Urothelium cell line (cell line): Measurements from ENCODE around the gene RPTOR.
A peak's percentile ranks its signal among the peaks of the same experiment; 100 is the strongest.
"Not testable (repeated sequence)": the region's sequence is repeated elsewhere in the genome, so short reads cannot be mapped to it uniquely, and the experiment has no call there.

Source experiments
- DNase-seq: peaks from one replicate; pipeline ENCODE4 v3.0.0; 2011; ENCODE audit warnings: low spot score, mixed read lengths
- FAIRE-seq: peaks from 2 replicates; lab custom pipeline; 2011; peaks lifted over from hg19 to GRCh38; lab: Jason Lieb, UNC

The RPTOR gene

DNA sequence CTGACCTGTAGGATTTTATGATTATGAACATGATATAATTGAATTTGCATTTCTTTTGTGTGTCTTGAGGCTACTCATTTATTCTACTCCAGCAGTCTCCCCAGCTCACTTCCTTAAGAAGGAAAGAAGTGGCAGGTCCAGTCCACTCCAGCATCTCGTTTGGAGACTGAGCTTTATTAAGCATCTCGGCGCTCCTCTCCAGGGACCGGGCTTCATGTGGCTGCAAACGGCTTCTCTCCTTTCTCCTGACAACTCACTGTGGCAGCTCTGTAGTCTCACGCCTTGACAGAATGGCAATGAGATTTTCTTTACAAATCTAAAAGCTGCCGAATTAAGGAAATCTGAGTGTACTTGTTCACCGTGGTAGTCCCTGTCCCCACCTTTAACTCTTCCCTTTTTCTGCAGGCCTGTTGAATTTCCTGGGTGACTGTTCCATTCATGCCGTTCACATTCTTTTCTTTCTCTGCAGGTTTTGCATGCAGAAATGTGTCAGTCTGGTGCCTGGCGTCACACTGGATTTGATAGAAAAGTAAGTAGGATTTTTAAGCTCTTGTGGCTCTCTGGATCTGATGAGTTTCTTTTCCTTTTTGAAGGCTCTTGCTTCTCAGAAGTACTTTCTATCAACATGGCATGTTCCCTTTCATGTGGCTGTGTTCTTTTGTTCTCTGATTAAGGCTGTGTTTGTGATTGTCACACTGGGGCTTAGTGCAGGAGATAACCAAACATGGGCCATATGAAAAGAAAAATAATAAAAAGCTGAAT, 246.5 kb downstream of the RPTOR start:
- no peak for FAIRE-seq
- DNase-seq = no peak

DNA sequence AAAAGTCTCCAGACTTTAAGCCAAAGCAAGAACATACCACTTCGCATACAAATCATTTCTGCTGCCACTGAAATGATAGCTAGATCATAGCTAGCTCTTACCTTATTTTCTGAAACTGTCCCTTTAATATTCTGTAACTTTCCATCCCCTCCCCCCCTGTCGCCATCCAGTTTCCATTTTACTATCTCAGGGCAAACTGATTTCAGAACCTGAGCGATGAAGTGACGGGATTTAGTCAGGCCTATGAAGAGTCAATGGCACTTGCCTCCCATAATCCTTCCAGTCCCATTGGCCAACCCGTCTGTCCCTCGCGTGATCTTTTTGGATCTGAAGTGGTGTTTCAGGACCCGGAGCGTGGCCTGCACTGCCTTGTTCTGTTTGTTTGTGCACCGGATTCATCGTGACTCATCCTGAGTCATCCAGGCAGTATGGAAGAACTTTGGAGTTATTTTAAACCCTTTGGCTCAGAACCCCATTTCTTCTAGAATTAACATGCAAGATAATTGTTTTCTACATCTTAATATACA, 247.2 kb downstream of the RPTOR start:
- peak; percentile 77 for FAIRE-seq
- peak; percentile 91 for DNase-seq

DNA sequence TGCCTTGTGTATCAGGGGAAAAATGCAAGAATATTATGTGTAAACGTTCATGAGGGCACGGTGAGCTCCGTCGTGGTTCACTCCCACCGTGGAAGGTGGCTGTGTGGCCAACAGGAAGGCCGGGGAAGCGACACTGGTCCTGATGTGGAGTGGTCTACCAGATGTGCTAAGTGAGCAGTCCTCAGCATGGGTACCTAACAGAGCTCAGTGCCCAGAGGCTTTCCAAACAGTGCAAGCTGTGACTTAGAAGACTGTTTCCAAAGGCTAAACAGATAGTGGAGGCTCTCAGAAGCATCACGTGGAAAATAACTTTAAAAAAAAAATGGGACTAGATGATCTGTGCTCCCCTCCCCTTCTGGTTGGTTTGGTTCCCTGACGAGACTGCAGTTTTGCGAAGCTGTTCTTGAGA, 247.7 kb downstream of the RPTOR start:
- peak; percentile 55 for FAIRE-seq
- DNase-seq = peak; percentile 37

DNA sequence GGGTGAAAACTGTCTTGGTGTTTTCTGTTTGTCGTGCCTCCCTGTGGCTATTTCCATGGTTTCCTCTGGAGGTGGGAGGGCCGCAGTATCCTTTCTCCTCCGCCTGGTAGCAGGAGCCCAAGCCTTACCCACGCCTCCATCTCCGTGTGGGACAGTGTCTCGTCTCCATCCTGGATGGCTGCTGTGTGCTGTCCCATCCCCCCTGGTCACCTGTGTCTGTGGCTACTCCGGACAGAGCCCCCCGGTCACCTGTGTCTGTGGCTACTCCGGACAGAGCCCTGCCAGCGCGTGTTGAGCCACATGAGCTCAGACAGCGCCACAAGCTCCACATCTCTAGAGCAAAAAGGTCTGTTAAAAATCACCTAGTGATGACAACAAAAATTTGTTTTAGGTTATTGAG, 248.8 kb downstream of the RPTOR start:
- DNase-seq (no peak), FAIRE-seq (no peak)

DNA sequence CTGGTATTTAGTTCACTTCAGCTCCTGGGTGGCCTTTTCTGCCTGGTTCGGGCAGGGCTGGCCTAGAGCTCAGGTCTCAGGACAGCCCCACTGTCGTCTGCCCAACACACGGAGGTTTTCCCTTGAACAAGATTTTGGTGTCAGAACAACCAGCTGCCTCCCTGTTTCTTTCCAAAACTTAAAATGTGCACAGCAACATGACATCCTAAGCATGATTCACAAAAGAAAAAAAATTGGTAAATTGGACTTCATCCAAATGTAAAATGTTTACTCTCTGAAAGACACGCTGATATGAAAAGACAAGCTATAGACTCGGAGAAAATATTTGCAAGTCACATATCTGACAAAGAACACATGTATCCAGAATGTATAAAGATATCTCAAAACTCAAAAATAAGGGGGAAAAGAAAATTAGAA, 249.2 kb downstream of the RPTOR start:
- DNase-seq = no peak
- FAIRE-seq = no peak

DNA sequence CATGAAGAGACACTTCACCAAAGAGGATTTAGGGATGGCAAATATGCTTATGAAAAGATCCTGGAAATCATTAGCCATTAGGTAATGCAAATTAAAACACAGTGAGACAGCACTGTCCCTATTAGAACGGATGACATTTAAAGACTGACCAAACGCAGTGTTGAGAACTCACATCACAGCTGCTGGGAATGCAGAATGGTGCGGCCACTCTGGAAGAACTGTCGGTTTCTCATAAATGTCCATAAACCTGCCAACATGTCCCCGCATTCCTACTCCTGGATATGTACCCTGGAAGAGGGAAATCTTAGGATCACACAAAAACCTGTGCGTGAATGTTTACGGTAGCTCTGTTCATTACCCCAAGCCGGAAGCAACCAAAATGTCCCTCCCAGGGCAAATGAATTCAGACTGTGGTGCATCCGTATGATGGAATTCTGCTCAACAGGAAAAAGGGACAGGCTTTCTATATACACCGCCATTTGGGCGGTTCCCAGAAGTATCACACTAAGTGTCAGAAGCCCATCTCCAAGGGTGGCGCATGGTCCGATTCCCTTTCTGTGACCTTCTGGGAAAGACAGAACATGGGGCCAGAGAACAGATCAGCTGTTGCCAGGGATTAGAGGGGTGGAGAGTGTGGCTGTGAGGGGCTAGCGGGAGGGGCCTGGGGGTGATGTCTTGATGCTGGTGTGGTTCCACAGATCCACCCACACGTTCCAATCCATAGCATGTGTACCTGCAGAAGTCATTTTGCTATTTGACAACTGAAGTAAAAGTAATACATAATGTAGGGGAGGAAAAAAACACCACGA, 249.8 kb downstream of the RPTOR start:
- no peak for FAIRE-seq
- DNase-seq = no peak

DNA sequence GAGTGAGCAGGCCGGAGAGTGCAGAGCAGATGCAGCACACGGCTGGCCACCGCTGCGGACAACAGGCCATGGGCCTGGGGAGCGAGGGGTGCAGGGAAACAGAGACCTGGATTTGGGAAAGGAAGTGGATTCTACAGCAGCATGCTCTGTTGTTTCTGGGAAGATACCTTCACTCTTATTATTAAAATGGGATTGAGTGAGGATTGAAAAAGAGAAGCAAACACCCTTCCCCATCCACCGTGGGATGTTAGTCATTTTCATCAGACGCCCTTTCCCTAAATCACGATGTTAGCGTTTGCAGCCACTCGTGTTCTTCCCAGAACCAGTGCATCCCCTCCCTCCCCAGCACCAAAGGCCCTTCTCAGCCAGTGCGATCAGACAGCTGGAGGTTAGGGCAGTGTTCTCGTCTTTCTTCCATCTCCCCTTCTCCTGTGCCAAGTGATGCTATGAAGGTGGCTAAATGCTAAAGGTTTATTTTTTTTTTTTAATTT, 250.5 kb downstream of the RPTOR start:
- FAIRE-seq = no peak
- DNase-seq = no peak

DNA sequence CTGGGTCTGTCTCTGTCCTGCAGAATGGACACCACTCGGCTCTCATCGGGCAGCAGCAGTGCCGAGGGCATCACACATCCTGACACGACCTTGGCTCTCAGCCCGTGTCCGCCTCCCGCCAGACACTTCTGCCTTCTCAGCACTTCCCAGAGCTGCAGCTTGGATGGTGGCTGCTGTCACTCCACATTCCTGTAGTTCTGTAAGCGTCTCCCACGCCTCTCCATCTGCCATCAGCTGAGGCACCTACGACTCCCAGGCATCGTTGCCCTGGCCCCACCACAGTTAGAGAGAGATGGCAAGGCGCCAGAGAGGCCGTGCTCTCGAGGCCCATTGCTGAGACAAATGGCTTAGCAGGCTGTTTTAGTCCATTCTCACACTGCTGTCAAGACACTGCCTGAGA, 251.1 kb downstream of the RPTOR start:
- FAIRE-seq (peak; percentile 69), DNase-seq (peak; percentile 49)

DNA sequence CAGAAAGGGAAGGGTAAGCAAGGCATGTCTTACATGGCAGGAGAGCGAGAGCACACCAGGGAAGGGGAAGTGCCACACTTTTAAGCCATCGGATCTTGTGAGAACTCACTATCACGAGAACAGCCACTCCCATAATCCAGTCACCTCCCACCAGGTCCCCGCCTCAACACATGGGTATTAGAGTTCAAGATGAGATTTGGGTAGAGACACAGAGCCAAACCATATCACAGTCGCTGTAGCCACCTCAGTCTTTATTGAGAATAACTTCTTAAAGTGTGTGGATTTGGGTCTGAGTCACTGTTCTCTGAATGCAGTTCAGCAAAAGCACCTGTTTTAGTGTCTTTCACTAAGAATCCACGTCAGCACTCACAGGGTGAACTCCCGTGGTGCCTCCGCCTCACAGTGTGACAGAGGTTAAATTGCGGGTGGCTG, 251.8 kb downstream of the RPTOR start:
- DNase-seq (no peak), FAIRE-seq (no peak)

DNA sequence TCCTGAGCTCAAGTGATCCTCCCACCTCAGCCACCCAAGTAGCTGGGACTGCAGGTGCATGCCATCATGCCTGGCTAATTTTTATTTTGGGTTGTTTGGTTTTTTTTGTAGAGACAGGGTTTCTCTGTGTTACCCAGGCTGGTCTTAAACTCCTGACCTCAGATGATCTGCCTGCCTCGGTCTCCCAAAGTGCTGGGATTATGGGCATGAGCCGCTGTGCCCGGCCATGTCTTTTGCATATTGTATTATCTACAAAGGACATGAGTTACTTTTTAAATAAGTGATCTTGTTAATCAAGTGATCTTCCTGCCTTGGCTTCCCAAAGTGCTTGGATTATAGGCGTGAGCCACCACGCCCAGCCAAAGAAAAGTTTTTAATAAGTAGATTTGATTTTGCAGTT, 252.6 kb downstream of the RPTOR start:
- not testable (repeated sequence) for FAIRE-seq, DNase-seq

DNA sequence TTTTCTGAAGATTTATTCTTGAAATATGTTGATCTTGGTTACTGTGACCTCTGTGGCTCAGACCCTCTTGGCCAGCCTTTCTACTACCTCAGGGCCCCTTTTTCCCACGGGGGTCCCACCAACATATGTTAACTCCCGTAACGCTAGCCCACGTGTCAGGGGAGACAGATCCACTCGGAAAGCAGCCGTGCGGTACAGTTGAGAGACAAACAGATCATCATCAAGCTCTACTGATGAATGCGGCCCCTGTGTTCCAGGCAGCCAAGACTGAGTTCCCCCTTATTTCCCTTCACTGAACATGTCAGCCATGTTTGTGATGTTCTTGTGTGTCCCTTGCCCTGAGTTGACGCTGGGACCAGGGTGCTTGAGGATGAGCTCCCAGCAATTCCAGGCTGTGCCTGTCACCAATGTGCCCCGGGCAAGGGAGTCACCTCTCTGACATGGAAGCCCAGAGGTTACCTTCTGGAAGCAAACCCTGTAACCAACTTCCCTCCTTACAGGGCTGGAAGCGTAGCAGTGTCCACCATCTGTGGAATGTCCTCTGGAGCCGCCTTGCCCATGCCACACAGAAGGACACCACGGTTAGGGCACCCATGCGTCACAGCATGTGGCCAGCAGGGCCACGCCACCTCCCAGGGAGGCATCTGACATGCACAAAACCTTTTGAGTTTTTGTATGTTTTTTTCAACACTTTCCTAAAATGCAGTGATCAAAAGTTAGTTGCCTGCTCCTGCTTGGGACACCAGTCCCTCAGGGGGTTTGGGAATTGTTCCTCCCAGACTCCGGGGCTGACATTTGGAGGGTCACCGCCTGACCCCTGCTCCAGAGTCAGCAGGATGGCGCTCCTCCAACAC, 253.3 kb downstream of the RPTOR start:
- DNase-seq (no peak), FAIRE-seq (peak; percentile 48)

DNA sequence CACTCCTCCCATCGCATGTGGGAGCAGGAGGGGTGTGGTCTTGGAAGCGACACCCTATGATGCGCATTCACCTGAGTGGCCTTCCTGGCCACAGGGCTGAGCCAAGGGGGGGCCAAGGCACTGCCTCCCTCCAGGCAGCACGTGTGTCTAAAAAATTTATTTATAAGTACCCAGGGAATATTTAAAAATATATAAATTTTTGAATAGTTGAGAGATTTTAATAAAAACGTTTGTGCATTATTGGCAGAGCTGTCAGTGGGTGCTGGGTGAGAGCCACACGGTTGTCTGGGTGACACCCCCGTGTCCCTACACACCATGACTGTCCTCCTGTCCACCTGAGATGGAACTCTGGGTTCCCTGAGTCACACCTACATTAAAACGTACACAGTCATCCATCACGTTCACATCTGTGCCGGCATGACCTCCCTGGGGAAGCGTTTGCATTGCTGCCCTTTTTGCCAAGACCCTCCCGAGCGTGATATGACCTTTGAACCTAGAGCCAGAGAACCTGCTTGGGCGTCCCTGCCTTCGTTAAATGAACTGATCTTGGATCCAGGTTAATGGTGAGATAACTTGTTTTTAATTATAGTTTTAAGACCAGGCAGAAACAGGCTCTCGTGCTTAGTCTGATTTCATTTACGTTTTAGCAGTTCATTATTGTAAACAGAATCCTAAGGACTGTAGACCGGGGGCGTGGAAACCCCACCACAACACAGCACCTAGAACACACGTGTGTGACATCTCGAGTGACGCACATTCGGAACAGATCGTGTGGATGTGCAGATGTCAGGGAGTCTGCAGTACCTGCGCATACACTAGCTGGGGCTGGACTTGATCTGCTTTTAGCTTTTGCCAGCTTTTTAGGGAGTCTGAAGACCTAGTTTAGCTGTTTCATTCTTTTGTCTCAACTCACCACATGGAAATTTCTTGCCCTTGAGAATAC, 254.2 kb downstream of the RPTOR start:
- FAIRE-seq (peak; percentile 5), DNase-seq (no peak)

DNA sequence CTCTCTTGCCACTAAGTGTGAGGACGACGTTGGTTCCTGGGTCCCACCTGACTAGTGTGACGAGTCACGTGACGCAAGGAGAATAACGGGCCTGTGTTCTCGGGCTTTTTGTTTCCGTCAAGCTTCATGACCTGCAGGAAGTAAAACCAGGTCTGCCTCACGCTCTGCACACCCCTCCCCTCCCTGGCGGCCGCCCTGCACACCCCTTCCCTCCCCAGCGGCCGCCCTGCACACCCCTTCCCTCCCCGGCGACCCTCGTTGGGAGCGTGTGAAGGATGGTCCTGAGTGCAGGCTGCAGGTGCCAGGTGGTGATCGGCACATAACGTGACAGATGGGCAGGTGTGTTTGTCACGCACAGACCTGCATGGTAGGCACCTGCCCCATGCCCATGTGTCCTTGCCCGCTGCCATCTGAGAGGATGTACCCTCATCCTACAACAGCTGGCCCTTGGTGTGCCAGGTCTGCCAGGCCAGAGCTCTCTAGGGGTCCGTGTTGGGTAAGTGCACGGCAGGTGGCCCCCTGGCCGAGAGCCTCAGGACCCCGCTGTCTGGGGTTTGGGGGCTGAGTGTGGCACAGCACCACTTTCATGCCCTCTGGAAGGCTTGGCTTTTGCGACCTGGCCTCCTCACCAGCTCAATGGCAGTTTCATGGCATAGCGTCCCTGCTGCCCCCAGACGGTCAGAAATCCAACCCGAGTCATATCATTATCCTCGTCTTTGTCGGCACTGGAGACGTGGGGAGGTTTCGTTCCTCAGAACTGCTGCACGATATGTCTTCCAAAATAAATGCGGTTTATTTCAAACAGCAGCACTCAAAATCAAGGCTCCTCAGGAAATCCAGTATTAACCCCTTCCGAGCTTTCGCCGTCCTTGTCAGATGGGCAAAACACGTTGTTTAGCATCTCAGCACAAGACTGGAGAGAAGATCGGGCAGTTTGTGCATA, 255.2 kb downstream of the RPTOR start:
- DNase-seq = no peak
- FAIRE-seq = peak; percentile 46

DNA sequence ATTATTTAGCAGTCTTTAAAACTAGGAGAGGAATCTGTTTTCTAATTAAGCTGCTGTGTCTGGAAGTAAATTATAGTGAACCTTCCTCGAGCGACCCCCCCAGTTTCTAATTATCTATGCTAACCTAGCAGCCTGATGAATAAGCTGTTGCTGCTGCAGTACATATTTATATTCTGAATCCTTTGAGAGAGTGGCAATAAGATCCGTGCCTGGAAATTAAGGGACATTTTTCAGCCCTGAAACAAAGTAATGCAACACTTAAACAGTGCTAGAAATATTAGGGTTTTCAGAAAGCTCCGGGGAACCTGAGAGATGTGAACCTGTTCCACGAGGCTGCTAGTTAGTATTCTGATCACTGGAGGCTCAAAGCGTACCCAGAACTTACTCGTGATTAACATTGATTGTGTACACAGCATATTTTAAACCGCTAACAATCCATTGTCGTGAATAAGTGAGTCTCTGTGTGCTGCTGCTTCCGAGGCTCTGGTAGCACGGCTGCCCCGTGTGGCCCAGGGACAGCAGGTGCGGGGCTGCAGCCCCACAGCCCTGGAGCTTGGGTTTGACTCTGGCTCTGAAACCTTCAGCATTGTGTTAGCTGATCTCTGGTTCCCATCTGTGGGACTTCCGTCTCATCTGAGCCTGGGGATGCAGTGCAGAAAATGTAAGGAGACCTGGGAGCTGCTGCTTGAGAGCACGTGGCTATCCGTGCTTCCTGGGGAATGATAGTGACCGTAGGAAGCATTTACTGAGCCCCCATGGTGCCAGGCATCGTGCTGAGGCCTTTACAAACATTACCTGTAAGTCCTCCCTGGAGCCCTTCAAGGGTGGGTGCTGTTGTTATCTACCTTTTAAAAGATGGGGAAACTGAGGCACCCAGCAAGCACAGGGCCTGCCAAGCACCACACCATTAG, 256.1 kb downstream of the RPTOR start:
- FAIRE-seq = no peak
- no peak for DNase-seq

DNA sequence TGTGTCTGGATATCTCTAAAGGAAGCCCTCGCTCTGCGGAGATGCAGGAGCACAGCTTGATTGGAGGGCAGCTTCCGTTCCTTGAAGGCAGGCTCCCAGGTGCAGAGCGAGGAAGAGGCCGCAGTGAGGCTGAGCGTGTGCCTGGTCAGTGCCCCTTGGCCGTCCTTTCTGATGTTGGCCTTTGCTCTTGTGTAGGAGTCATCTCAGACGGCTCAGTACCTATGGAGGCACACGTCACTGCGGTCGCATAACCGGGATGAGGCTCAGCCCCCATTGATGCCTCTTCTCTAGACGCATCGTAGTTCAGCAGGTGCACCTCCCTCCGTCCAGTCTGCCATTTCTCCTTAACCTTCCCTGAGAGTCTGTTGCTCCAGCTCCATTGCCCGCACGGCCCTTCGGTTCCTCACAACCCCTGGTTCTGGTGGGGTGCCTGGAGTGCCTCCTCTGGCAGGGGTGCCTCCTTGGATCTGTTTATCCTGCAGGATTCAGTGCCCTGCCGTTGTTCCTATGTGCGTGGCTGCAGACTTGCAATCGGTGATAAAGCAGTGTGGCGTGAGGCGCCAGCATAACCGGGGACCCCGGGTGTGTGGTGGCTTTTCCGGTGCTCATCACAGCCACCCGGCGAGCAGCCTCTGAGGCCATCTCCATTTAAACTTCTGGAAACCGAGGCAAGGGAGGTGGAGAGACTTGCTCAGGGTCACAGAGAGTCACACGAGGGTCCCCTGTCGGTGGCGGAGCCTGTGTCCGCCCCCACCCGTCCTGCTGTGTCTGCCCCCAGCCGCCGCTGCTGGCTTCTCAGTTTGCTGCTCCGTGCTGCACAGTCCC, 258.2 kb downstream of the RPTOR start:
- FAIRE-seq = no peak
- no peak for DNase-seq
